CD1c-positive myeloid dendritic cell (primary cell): ENCODE results near the gene TMCC2.
"Not testable (repeated sequence)": the region's sequence is repeated elsewhere in the genome, so short reads cannot be mapped to it uniquely, and the experiment has no call there.

Experiments
- DNase-seq: peaks from one replicate; pipeline ENCODE4 v3.0.0-alpha.2; 2016; ENCODE audit errors: extremely low spot score

Gene TMCC2, protein sequence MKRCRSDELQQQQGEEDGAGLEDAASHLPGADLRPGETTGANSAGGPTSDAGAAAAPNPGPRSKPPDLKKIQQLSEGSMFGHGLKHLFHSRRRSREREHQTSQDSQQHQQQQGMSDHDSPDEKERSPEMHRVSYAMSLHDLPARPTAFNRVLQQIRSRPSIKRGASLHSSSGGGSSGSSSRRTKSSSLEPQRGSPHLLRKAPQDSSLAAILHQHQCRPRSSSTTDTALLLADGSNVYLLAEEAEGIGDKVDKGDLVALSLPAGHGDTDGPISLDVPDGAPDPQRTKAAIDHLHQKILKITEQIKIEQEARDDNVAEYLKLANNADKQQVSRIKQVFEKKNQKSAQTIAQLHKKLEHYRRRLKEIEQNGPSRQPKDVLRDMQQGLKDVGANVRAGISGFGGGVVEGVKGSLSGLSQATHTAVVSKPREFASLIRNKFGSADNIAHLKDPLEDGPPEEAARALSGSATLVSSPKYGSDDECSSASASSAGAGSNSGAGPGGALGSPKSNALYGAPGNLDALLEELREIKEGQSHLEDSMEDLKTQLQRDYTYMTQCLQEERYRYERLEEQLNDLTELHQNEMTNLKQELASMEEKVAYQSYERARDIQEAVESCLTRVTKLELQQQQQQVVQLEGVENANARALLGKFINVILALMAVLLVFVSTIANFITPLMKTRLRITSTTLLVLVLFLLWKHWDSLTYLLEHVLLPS

DNA sequence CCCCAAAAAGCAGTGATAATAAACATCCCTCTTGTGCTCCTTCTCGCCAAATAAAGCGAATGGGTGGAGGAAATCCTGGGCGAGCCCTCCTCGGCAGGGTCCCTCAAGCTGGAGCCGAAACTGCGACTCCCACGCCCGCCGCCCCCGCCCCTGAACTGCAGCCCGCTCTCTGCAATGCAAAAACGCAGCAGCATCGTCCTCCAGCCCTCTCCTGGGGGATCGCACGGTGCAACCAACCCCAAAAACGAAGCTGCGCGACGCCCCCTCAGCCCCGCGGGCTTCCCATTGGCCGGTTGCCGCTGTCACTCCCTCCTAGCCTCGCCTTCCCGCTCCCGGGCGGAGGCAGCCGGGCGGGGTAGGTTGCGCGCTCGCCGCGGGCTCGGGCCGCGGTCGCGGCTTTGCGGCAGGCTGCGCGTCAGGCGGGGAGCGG lies at the start of gene TMCC2:
TMCC2 (plus strand) TSS at position 363 of the 430 bp plus-strand sequence. CDS start 619 bp downstream, outside the sequence.
- DNase-seq: peak; percentile 88

DNA sequence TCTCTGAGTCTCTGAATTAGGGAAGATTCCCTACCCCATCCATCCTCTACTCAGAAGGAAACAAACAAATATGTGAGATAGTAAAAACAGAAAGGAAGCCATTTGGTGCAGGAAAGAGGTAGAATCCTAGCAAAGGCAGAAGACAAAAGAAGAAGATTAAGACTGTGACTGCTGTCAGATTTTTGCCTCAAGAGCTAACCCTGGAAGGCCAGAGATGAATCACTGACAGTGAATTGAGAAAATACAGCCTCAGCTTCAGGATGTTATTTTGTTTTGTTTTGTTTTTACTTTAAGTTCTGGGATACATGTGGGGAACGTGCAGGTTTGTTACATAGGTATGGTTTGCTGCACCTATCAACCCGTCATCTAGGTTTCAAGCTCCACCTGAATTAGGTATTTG lies 47.9 kb upstream of the TMCC2 start:
- DNase-seq: no peak

DNA sequence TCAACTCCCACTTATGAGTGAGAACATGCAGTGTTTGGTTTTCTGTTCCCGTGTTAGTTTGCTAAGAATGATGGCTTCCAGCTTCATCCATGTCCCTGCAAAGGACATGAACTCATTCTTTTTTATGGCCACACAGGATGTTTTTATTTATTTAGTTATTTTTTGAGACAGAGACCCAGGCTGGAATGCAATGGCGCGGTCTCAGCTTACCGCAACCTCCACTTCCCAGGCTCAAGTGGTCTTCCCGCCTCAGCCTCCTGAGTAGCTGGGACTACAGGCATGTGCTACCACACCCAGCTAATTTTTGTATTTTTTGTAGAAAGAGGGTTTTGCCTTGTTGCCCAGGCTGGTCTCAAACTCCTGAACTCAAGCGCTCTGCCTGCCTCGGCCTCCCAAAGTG lies 47.4 kb upstream of the TMCC2 start:
- not testable (repeated sequence) for DNase-seq

DNA sequence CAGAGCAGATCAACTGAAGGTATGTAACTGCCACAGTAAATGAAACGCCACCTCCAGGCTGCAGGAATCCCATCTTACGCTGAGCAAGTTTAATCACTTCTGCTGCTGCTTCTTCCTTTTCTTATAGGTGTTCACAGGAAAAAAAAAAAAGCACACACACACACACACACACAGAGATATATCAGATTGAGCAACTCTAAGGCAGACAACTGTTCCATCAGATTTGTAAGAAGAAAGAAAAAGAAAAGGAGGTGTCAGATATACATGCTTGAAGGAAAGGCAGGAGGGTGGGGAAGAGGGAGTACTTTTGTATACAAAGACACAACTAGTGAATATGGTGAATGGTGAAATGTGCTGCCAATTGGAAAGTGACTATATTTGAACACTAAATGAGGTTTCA lies 44.8 kb upstream of the TMCC2 start:
- no peak for DNase-seq

DNA sequence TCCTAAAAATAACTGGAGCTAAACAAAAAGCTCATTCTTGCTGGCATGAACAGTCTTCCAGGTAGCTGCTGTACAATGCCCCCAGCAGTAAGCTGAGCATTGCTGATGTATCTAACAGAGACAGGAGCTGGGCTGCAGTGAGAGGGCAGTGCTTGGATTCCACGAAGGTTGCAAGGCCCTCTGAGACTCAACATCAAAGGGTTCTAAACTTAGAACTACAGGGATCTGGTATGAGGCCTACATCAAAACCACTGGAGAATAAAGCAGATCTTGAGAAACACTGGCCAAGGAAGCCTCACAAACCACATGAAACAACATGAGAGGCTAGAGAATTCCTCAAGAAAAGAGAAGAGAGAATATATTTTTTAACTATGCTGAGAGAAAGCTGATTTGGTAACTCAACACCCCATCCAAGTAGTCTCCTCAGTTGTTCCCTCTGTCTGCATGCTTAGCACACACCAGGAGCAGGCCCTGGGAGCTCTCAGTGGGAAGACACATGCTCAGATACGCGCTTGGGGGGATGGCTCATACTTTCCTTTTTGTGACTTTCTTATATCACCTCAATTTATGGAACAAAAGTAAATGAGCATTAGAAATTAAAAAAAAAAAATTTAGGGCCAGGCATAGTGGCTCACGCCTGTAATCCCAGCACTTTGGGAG lies 43.9 kb upstream of the TMCC2 start:
- DNase-seq: no peak

- no peak for DNase-seq
Observed at GRCh38 chr1:205186191-205186590, 41.6 kb upstream of the TMCC2 start.

DNA sequence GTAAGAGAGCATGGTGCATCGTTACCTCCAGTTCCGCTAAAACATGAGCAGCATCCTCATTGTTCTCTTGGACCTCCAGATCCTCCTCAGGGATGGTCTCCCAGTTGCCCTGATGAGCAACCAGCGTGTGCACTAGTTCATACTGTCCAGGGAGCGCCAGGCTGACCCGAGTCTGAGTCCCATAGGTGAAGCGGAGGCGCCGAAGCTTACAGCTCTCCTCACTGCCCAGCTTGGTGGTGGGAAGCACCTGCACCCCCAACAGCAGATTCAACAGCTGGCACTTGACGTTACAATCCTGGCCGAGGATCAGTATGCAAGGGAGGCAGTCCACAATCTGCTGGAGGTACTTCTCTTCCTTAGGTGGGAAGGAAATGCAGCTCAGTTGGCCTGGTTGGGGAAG lies 40.3 kb upstream of the TMCC2 start:
- DNase-seq: no peak

- no peak for DNase-seq
Observed at GRCh38 chr1:205188098-205188497, 39.6 kb upstream of the TMCC2 start.

GRCh38 chr1:205188596-205188995 lies 39.1 kb upstream of the TMCC2 start:
- DNase-seq: no peak

DNA sequence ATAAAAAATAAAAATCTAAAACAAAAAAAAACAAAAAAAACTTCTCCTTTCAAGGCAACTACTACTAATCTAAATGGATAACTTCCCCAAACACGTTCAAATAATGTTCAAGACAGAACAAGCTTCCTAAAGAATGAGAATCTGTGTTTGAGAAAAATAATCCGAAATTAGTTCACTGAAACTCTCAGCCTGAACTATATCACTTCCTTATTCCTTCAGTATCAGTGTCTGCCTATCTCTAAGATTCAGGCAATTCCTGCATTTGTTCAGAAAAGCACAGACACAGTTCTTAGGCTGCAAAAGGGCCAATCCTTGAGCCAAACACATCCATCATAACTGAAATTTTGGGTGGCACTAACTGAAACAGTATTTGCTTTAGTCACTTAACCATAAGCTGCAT lies 38.6 kb upstream of the TMCC2 start:
- peak; percentile 38 for DNase-seq

DNA sequence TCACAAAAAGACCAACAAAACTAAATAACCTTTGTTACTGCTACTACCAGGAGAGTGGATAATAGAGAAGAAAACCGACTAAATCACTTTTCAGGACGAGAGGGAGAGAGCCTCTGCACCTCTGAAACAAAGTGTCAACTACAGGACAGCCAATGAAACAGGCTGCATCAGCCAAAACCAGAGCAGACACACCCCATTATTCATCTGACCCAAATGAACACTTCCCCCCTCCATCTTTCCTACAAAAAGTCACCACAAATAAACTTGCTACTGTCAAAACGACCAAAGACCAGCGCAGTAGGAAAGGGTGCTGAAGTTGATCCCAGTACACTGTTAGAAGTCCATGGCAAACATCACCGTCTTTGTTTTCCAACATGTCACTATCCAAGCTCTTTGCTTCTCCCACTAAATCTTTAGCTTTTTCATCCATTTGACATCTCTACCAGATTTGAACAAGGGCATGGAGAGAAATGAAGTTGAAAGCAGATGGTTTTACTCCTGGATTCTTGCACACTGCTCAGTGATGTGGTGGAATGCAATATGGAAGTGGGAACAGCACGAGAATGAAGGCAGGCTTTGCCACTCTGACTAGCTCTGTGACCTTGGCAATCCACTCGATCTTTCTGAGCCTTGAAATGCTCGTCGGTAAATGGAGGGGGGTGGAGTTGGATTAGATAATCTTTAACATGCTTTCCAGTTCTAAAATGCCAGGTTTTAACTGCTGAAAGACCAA lies 36.7 kb upstream of the TMCC2 start:
- DNase-seq: no peak

DNA sequence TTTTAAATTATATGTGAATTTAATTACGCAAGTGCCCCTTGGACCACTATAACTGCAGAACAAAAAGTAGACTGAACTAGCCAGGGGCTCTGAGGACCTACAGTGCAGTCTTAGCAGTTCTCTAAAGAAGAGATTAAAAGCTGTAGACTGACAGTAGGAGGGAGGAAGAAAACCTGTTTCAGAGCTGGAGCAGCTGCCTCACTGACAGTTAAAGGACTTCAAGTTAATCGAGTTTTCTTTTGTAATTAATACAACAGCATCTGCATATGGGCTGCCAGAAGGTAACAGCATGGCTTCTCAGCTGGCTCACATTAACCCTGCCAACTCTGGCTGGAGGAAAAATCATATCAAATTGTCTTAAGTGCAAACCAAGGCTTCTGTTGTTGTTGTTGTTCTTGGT lies 36.1 kb upstream of the TMCC2 start:
- no peak for DNase-seq

- DNase-seq: no peak
Observed at GRCh38 chr1:205192287-205192686, 35.5 kb upstream of the TMCC2 start.

- no peak for DNase-seq
Observed at GRCh38 chr1:205199090-205199930, 28.4 kb upstream of the TMCC2 start.

GRCh38 chr1:205199931-205200299 lies 27.8 kb upstream of the TMCC2 start:
- DNase-seq: no peak

DNA sequence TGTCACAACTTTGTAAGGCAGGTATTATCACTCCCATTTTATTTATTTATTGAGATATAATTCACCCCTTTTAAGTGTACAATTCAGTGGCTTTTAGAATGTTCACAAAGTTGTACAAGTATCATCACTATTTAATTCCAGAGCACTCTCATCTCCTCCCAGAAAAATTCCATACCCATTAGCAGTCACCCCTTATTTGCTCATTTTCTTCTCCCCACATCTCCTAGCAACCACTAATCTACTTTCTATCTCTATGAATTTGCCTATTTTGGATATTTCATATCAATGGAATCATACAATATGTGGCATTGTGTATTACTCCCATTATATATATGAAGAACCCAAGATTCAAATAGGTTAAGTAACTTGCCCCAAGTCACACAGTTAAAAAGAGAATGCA lies 23.2 kb upstream of the TMCC2 start:
- no peak for DNase-seq

DNA sequence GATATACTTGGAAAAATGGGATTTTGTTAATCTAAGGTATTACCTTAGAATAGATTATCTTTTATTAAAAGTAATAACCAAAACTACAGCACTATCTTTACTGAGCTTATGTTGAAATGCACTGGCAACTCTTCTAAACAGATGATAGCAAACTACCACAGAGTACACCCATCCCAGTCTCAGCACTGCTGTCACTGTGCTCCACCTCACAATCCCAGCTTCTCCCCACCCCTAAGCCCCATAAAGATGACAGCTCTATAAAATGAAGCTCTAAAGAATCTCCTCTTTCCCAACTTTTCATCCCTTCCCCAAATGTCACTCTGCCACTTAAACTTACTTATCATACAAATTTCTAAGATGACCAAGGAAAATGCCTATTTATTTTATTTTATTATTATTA lies 22.7 kb upstream of the TMCC2 start:
- no peak for DNase-seq

GRCh38 chr1:205208811-205209210 lies 18.9 kb upstream of the TMCC2 start:
- DNase-seq: no peak

DNA sequence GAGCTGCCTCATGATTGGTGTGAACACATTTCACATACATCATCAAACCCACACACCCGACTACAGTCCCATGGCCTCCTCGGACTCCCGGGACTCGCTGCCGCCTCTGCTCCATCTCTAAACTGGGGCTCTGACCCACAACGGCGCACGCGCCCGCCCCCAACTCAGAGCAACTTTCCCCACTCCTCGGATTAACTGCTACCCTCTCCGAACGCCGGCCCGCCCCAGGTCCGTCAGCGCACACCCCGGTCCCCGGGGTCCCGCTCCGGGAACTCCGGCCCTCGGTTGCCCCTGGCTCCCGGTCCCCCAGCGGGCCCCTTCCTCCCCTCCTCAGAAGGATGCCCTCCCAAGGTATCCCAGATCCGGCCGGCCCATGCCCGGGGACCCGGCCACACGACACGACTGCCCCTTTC lies 17.0 kb upstream of the TMCC2 start:
- DNase-seq: peak; percentile 43

DNA sequence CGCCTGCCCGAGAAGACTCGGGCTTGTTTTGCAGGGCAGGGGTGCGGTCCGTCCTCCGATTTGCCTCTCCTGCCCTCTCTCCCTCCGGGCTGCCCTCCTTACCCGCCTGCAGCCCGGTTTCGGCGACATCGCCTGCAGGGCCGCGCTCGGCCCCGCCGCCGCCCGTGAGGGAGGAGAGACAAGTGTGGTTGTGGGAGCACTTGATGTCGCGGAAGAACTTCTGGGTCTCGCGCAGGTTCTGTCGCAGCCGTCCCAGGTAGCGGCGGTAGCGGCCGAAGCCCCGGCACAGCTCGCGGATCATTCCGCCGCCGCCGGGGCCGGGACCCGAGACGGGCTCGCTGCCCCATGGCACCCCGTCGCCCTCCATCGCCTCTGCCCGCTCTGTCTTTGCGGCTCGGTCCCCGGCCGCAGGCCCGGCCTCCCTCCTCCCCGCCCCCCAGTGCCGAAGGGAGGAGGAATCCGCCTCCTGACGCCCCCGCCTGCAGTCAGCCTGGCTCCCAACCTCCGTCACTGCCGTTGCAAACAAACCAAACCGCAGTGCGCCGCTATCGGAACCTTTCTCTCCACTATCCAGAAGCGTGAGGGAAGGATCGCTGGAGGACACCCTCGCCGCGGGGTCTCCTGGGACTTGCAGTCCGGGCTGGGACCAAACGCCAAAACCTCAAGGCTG lies 16.4 kb upstream of the TMCC2 start, which contains the start of gene DSTYK:
DSTYK (minus strand) TSS at position 534 of the 670 bp plus-strand sequence; CDS start at position 367, 167 bp downstream.
- DNase-seq: peak; percentile 96
